Osteocyte (in vitro differentiated cells): ENCODE results near the gene MRPS10. TPM values are rescaled to one million over a fixed set of nuclear protein-coding genes. Genes with fewer than 3 reads are reported as not detected.

Source experiments
- DNase-seq: peaks from one replicate; pipeline ENCODE4 v3.0.0; 2021; ENCODE audit warnings: mixed read lengths; ENCODE audit not compliant: unreplicated experiment; ENCODE audit errors: extremely low spot score
- H3K27ac Mint-ChIP-seq: one replicate; pipeline ENCODE4 v1.8.0; 2021; ENCODE audit warnings: mild to moderate bottlenecking, mixed read lengths; ENCODE audit not compliant: unreplicated experiment
- H3K27me3 Mint-ChIP-seq: one replicate; pipeline ENCODE4 v1.8.0; 2021; ENCODE audit warnings: mixed read lengths; ENCODE audit not compliant: unreplicated experiment
- H3K36me3 Mint-ChIP-seq: one replicate; pipeline ENCODE4 v1.8.0; 2021; ENCODE audit warnings: mixed read lengths; ENCODE audit not compliant: unreplicated experiment
- H3K4me1 Mint-ChIP-seq: one replicate; pipeline ENCODE4 v1.8.0; 2021; ENCODE audit warnings: mixed read lengths; ENCODE audit not compliant: unreplicated experiment
- H3K4me3 Mint-ChIP-seq: one replicate; pipeline ENCODE4 v1.8.0; 2021; ENCODE audit warnings: mild to moderate bottlenecking, moderate library complexity, mixed read lengths; ENCODE audit not compliant: unreplicated experiment
- H3K9me3 Mint-ChIP-seq: one replicate; pipeline ENCODE4 v1.8.0; 2021; ENCODE audit warnings: mixed read lengths; ENCODE audit not compliant: unreplicated experiment
- CTCF ChIP-seq: fragments of 200-600 bp; sonication (generic); IDR thresholded peaks from 2 replicates; pipeline ENCODE4 v1.5.0; 2021; ENCODE audit warnings: antibody characterized with exemption, mild to moderate bottlenecking, moderate library complexity
- total RNA-seq: library from RNA; stranded (reverse); gene quantifications from 2 replicates; pipeline ENCODE4 v1.2.1, GENCODE V29; 2021

The MRPS10 gene
- total RNA-seq, 1 donor from 2014 or later = 30.6 TPM

GRCh38 chr6:42232035-42232434 is 14.4 kb upstream of the MRPS10 start:
- no peak overlapping the region for H3K4me3 Mint-ChIP-seq

GRCh38 chr6:42230345-42231321 is 13.0 kb upstream of the MRPS10 start:
- DNase-seq = peak; percentile 59

More at GRCh38 chr6:42232035-42232434, 14.4 kb upstream of the MRPS10 start:
- no peaks in the 10 kb centered on the region for H3K27me3 Mint-ChIP-seq
- no peaks in the 10 kb centered on the region for H3K9me3 Mint-ChIP-seq
- no peak for DNase-seq
- peaks cover 4% of the 10 kb centered on the region for H3K4me1 Mint-ChIP-seq
- TF ChIP-seq CTCF = no peak
- H3K36me3 Mint-ChIP-seq = peaks cover 25% of the 10 kb centered on the region
- no peak overlapping the region for H3K27ac Mint-ChIP-seq

GRCh38 chr6:42229506-42230119 is 12.0 kb upstream of the MRPS10 start:
- Mint-ChIP-seq H3K4me3 (no peak overlapping the region), H3K27me3 (no peaks in the 10 kb centered on the region), H3K27ac (no peak overlapping the region), H3K9me3 (no peaks in the 10 kb centered on the region), H3K4me1 (peaks cover 14% of the 10 kb centered on the region), H3K36me3 (peaks cover 18% of the 10 kb centered on the region)
- DNase-seq = no peak
- no peak for TF ChIP-seq CTCF

More at GRCh38 chr6:42230345-42231321, 13.0 kb upstream of the MRPS10 start:
- Mint-ChIP-seq H3K27ac (no peak overlapping the region), H3K9me3 (no peaks in the 10 kb centered on the region), H3K4me3 (no peak overlapping the region), H3K36me3 (peaks cover 21% of the 10 kb centered on the region), H3K4me1 (peaks cover 14% of the 10 kb centered on the region), H3K27me3 (no peaks in the 10 kb centered on the region)
- peak; percentile 40 for TF ChIP-seq CTCF

- Mint-ChIP-seq H3K27me3 (no peaks in the 10 kb centered on the region), H3K36me3 (peaks cover 18% of the 10 kb centered on the region), H3K4me1 (peaks cover 17% of the 10 kb centered on the region), H3K9me3 (no peaks in the 10 kb centered on the region), H3K27ac (no peak overlapping the region), H3K4me3 (no peak overlapping the region)
- no peak for TF ChIP-seq CTCF
- peak; percentile 76 for DNase-seq
Observed at GRCh38 chr6:42228305-42228704, 10.6 kb upstream of the MRPS10 start.
